ENCODE results near the gene MBP.

MBP gene

GRCh38 chr18:77061946-77062517 is 70.6 kb downstream of the MBP start:
- Histone ChIP-seq H3K27me3 (no peaks in the 10 kb centered on the region), H3K27ac (peak overlapping the region; percentile 99), H3K36me3 (peaks cover 59% of the 10 kb centered on the region), H3K4me3 (ENCODE audit: low read depth in 1 of 2, low read length in 1 of 2) (peak overlapping the region; percentile 51 to 61), H3K9me3 (no peaks in the 10 kb centered on the region), H3K4me1 (ENCODE audit: control insufficient read depth in 1 of 2, insufficient read depth in 1 of 2, low read depth in 1 of 2, low read length in 1 of 2) (peaks cover 88 to 92% of the 10 kb centered on the region in 2 experiments)
- TF ChIP-seq CTCF (IDR thresholded peaks at IDR 0.05): peak; percentile 80

DNA sequence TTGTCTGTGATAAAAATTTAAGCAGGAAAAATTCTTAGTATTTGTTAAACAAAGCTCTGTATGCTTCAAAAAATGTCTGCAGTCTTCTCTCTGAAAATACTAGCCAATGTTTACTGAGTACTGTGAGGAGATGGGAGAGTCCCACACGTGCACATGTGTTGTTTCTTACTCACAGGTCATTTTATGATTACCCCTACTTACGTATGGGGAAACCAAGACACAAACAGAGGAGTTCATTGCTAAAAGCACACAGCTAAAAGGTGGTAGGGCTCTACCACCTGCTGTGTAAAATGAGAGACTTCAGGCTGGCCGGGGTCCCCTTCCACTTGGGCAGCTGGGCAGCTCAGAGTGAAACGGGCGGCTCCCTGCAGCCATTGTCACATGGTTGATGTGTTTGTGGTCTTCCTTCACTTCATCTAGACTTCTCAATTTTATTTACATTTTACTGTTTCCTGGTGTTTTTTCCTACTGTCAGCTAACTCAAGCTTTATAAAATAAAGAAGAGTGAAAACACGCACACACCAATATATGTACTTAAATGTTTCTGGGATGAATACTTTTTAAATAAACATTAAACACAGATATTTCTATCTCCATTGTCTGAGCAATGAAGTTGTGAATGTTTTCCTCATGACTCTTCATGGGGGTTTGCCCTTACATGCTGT is 71.2 kb downstream of the MBP start:
- Histone ChIP-seq H3K4me3 (ENCODE audit: low read depth in 1 of 2, low read length in 1 of 2) (peak overlapping the region; percentile 51 to 61), H3K27me3 (no peaks in the 10 kb centered on the region), H3K36me3 (peaks cover 59% of the 10 kb centered on the region), H3K9me3 (no peaks in the 10 kb centered on the region), H3K4me1 (ENCODE audit: control insufficient read depth in 1 of 2, insufficient read depth in 1 of 2, low read depth in 1 of 2, low read length in 1 of 2) (peaks cover 88 to 92% of the 10 kb centered on the region in 2 experiments), H3K27ac (peak overlapping the region; percentile 99)
- TF ChIP-seq CTCF (IDR thresholded peaks at IDR 0.05): no peak

DNA sequence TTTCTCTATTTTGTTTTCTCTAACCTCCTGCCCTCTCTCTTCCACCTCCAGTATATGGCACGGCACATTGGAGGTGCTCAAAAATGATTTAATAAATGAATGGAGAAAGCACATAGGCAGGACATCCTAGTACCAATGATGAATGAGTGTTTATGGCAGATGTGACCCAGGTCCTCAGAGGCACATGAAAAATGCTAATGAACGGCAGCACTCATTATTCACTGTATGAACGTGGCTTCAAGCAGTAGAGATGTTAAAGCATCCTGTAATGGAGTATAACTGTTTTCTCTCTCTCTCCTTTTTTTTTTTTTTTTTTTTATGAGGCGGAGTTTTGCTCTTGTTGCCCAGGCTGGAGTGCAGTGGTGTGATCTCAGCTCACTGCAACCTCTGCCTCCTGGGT is 72.4 kb downstream of the MBP start:
- peak overlapping the region; percentile 99 for H3K27ac ChIP-seq
- no peak overlapping the region for H3K4me3 ChIP-seq (ENCODE audit: low read depth in 1 of 2, low read length in 1 of 2)
- H3K4me1 ChIP-seq (ENCODE audit: control insufficient read depth in 1 of 2, insufficient read depth in 1 of 2, low read depth in 1 of 2, low read length in 1 of 2): peaks cover 88 to 92% of the 10 kb centered on the region in 2 experiments
- H3K9me3 ChIP-seq: no peaks in the 10 kb centered on the region
- H3K36me3 ChIP-seq: peaks cover 53% of the 10 kb centered on the region
- H3K27me3 ChIP-seq: no peaks in the 10 kb centered on the region
- no peak for TF ChIP-seq CTCF (IDR thresholded peaks at IDR 0.05)

DNA sequence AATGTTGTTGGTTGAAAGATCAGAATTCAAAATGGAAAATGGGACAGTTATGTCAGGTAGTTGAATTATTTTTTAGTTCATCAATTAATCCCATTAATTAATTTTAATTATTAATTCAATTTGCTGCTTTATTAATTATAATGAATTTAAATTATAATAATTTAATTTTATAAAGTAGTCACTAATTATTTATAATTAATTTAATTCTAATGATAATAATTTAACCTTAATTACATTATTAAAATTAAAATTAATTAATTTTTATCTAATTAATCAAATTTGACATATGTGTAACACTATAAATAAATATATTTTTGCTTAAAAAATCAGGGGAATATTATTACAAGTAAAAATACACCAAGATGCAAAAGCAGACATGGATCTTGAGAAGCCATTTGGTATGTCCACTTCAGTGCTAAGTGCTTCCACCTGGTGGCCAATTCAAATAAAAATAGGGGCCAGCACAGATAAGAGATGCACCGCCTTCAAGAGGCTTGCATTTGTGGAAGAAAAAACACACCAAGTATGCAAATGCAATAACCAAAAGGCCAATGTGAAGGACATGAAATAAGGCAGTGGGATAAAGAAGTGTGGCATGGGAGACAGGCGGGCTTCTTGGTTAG is 73.2 kb downstream of the MBP start:
- peaks cover 88 to 92% of the 10 kb centered on the region in 2 experiments for H3K4me1 ChIP-seq (ENCODE audit: control insufficient read depth in 1 of 2, insufficient read depth in 1 of 2, low read depth in 1 of 2, low read length in 1 of 2)
- no peaks in the 10 kb centered on the region for H3K27me3 ChIP-seq
- no peak overlapping the region for H3K4me3 ChIP-seq (ENCODE audit: low read depth in 1 of 2, low read length in 1 of 2)
- H3K27ac ChIP-seq: peak overlapping the region; percentile 99
- TF ChIP-seq CTCF (IDR thresholded peaks at IDR 0.05): peak; percentile 61
- H3K9me3 ChIP-seq: no peaks in the 10 kb centered on the region
- peaks cover 49% of the 10 kb centered on the region for H3K36me3 ChIP-seq

GRCh38 chr18:77058290-77058835 is 74.2 kb downstream of the MBP start:
- TF ChIP-seq CTCF (IDR thresholded peaks at IDR 0.05): no peak
- Histone ChIP-seq H3K4me3 (ENCODE audit: low read depth in 1 of 2, low read length in 1 of 2) (no peak overlapping the region), H3K36me3 (peaks cover 47% of the 10 kb centered on the region), H3K27me3 (no peaks in the 10 kb centered on the region), H3K9me3 (no peaks in the 10 kb centered on the region), H3K27ac (peak overlapping the region; percentile 99), H3K4me1 (ENCODE audit: control insufficient read depth in 1 of 2, insufficient read depth in 1 of 2, low read depth in 1 of 2, low read length in 1 of 2) (peaks cover 88 to 92% of the 10 kb centered on the region in 2 experiments)

Data from neutrophil (primary cell).